Panc1 (cell line): ENCODE measurements around the gene KIRREL3. TPM values are rescaled to one million over a fixed set of nuclear protein-coding genes. Genes with fewer than 3 reads are reported as not detected.

Experiments used
- ATAC-seq: fragments of 200-7000 bp; cut with Tn5 transposase; 2 replicates; pipeline ENCODE4 v1.9.1; 2020; ENCODE audit warnings: mild to moderate bottlenecking, moderate library complexity
- BruUV-seq: library from RNA; stranded (reverse); fragments of 400-500 nt; replicated peaks from 2 replicates; lab custom pipeline; 2021; lab: Mats Ljungman, UMichigan
- CTCF ChIA-PET: fragments of 300-600 bp; sonication (Branson Sonifier 250); formaldehyde crosslinking; loops from one replicate; lab custom pipeline; 2022; ENCODE audit warnings: antibody characterized with exemption; lab: Charles Lee
- POLR2A ChIA-PET: fragments of 300-600 bp; sonication (Branson Sonifier 250); formaldehyde crosslinking; loops from one replicate; lab custom pipeline; 2022; ENCODE audit warnings: antibody characterized with exemption; lab: Charles Lee
- DNase-seq: peaks from one replicate; pipeline ENCODE4 v3.0.0-alpha.2; 2010; ENCODE audit warnings: low read depth, low spot score
- H3K27ac ChIP-seq: 2 replicates; pipeline ENCODE4 v1.5.1; 2011; ENCODE audit warnings: mild to moderate bottlenecking, low read length, inconsistent platforms
- H3K27me3 ChIP-seq: fragments of 200-500 bp; sonication (Bioruptor generic); 2 replicates; pipeline ENCODE4 v1.6.0; 2014; ENCODE audit warnings: low read length, inconsistent platforms; ENCODE audit not compliant: control insufficient read depth, insufficient read depth
- H3K36me3 ChIP-seq: fragments of 200-500 bp; sonication (Bioruptor generic); 2 replicates; pipeline ENCODE4 v1.5.1; 2014; ENCODE audit warnings: inconsistent platforms, mild to moderate bottlenecking, low read length, moderate library complexity; ENCODE audit not compliant: control insufficient read depth, insufficient read depth
- H3K4me1 ChIP-seq: 2 replicates; pipeline ENCODE4 v1.5.1; 2011; ENCODE audit warnings: inconsistent platforms, mild to moderate bottlenecking, low read length, moderate library complexity; ENCODE audit not compliant: control insufficient read depth, insufficient read depth
- H3K4me3 ChIP-seq, 2 experiments: 2 replicates each; pipeline ENCODE4 v1.5.1; 2011 to 2012; ENCODE audit warnings: low read depth in 2 of 2, low read length in 2 of 2, mild to moderate bottlenecking in 2 of 2, inconsistent platforms in 1 of 2, moderate library complexity in 1 of 2
- H3K9me3 ChIP-seq: fragments of 200-500 bp; sonication (Bioruptor generic); 2 replicates; pipeline ENCODE4 v1.5.1; 2014; ENCODE audit warnings: low read depth, mild to moderate bottlenecking, inconsistent platforms, low read length, moderate library complexity; ENCODE audit not compliant: control insufficient read depth, insufficient read depth
- POLR2AphosphoS5 ChIP-seq: IDR thresholded peaks from 2 replicates; pipeline ENCODE4 v1.6.1; 2012; ENCODE audit warnings: mild to moderate bottlenecking, low read depth, low read length, moderate library complexity
- SIN3A ChIP-seq: IDR thresholded peaks from 2 replicates; pipeline ENCODE4 v1.6.1; 2012; ENCODE audit warnings: low read depth, mild to moderate bottlenecking, low read length, moderate library complexity, borderline replicate concordance; ENCODE audit not compliant: insufficient read depth
- TCF7L2 ChIP-seq: IDR thresholded peaks from 2 replicates; pipeline ENCODE4 v1.6.1; 2011; ENCODE audit warnings: mild to moderate bottlenecking, low read depth, low read length, inconsistent platforms
- in situ Hi-C: cut with HindIII; loops from 2 replicates; pipeline ENCODE4 v1.10.0; 2016; ENCODE audit warnings: low sequenced_read_pairs, low pct_unique_long_range_greater_than_20kb
- intact Hi-C: fragments of 100-400 bp; cut with micrococcal nuclease; formaldehyde crosslinking; loops from one replicate; pipeline ENCODE4 v1.10.0; 2022; ENCODE audit not compliant: unreplicated experiment
- total RNA-seq: library from RNA; stranded (reverse); gene quantifications from one replicate; pipeline ENCODE4 v1.2.1, GENCODE V29; 2021; ENCODE audit not compliant: unreplicated experiment
- TF ChIP-seq, protein P1 (sequence below): fragments of 450-650 bp; IDR thresholded peaks from 2 replicates; pipeline ENCODE4 v1.5.1; 2017; ENCODE audit warnings: mild to moderate bottlenecking
- TF ChIP-seq, protein P2 (sequence below), 2 experiments: IDR thresholded peaks; 2 replicates each; pipeline ENCODE4 v1.6.1; 2011 to 2012; ENCODE audit warnings: low read depth in 2 of 2, control low read depth in 1 of 2, low read length in 1 of 2, mild to moderate bottlenecking in 1 of 2, moderate library complexity in 1 of 2; ENCODE audit not compliant: insufficient read depth in 1 of 2

KIRREL3 gene
- total RNA-seq, 1 experiment from 2014 or later: 0.36 TPM

DNA sequence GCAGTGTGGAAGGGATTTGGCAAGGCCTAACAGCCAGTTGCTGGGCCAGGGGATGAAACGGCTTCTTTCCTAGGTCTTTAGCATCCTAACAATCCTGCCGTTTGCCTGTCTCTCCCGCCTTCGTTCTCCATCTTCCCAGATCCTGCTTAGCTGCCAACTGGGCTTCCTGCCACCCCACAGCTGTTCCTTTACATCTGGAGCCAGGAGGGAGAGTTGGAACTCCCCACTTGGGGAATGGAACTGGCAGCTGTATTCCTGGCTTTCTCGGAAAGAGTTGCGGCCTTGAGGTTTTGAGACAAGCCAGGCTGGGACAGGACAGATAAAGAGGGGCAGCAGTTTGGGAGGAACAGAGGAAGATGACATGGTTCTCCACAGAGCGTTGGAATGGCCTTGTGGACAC, 585.4 kb downstream of the KIRREL3 start:
- H3K36me3 ChIP-seq: peaks cover 3% of the 10 kb centered on the region; the same call in 1 of the 2 replicates
- H3K27ac ChIP-seq: no peak overlapping the region
- TF ChIP-seq, protein P1, sequence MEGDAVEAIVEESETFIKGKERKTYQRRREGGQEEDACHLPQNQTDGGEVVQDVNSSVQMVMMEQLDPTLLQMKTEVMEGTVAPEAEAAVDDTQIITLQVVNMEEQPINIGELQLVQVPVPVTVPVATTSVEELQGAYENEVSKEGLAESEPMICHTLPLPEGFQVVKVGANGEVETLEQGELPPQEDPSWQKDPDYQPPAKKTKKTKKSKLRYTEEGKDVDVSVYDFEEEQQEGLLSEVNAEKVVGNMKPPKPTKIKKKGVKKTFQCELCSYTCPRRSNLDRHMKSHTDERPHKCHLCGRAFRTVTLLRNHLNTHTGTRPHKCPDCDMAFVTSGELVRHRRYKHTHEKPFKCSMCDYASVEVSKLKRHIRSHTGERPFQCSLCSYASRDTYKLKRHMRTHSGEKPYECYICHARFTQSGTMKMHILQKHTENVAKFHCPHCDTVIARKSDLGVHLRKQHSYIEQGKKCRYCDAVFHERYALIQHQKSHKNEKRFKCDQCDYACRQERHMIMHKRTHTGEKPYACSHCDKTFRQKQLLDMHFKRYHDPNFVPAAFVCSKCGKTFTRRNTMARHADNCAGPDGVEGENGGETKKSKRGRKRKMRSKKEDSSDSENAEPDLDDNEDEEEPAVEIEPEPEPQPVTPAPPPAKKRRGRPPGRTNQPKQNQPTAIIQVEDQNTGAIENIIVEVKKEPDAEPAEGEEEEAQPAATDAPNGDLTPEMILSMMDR: no peak
- TF ChIP-seq TCF7L2 (no peak), SIN3A (no peak), POLR2AphosphoS5 (no peak)
- TF ChIP-seq, protein P2, sequence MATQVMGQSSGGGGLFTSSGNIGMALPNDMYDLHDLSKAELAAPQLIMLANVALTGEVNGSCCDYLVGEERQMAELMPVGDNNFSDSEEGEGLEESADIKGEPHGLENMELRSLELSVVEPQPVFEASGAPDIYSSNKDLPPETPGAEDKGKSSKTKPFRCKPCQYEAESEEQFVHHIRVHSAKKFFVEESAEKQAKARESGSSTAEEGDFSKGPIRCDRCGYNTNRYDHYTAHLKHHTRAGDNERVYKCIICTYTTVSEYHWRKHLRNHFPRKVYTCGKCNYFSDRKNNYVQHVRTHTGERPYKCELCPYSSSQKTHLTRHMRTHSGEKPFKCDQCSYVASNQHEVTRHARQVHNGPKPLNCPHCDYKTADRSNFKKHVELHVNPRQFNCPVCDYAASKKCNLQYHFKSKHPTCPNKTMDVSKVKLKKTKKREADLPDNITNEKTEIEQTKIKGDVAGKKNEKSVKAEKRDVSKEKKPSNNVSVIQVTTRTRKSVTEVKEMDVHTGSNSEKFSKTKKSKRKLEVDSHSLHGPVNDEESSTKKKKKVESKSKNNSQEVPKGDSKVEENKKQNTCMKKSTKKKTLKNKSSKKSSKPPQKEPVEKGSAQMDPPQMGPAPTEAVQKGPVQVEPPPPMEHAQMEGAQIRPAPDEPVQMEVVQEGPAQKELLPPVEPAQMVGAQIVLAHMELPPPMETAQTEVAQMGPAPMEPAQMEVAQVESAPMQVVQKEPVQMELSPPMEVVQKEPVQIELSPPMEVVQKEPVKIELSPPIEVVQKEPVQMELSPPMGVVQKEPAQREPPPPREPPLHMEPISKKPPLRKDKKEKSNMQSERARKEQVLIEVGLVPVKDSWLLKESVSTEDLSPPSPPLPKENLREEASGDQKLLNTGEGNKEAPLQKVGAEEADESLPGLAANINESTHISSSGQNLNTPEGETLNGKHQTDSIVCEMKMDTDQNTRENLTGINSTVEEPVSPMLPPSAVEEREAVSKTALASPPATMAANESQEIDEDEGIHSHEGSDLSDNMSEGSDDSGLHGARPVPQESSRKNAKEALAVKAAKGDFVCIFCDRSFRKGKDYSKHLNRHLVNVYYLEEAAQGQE (IDR thresholded peaks at IDR 0.05; ENCODE audit: insufficient read depth in 1 of 2, low read depth in 2 of 2, low read length in 1 of 2): no peak
- no TSS peak for BruUV-seq
- ChIA-PET POLR2A (no interaction called here), CTCF (no interaction called here)
- H3K4me1 ChIP-seq: no peaks in the 10 kb centered on the region
- intact Hi-C loops (no loop called here), in situ Hi-C loops (no loop called here)
- no peak for DNase-seq
- no peak overlapping the region for H3K4me3 ChIP-seq
- no peaks in the 10 kb centered on the region for H3K27me3 ChIP-seq
- no peak for ATAC-seq
- no peaks in the 10 kb centered on the region for H3K9me3 ChIP-seq

DNA sequence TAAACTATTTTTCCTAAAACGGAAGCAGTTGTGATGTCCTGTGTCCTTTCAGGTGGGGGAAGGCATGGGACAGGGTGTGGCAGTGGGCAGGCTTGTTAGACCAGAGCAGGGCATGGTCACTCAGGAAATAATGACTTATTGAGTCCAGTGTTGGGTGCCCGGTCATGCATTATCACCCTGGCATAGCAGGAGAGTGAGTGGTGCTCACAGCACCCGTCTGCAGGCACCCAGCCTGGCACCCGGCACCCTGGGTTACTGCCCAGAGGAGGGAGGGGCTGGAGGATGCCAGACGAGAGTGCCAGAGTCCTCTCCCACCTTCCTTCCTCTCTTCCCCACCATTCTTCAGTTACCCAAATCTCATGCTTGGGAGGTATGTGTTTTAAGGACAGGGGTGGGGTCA, 586.0 kb downstream of the KIRREL3 start:
- BruUV-seq: no TSS peak
- no peaks in the 10 kb centered on the region for H3K9me3 ChIP-seq
- POLR2A ChIA-PET: no interaction called here
- CTCF ChIA-PET: no interaction called here
- H3K36me3 ChIP-seq: peaks cover 3% of the 10 kb centered on the region; the same call in 1 of the 2 replicates
- H3K4me3 ChIP-seq: no peak overlapping the region
- H3K4me1 ChIP-seq: no peaks in the 10 kb centered on the region
- no peaks in the 10 kb centered on the region for H3K27me3 ChIP-seq
- ATAC-seq: no peak
- no peak for DNase-seq
- in situ Hi-C loops: no loop called here
- no peak overlapping the region for H3K27ac ChIP-seq
- TF ChIP-seq POLR2AphosphoS5 (no peak), TCF7L2 (no peak), SIN3A (no peak)
- TF ChIP-seq, protein P2 (IDR thresholded peaks at IDR 0.05; ENCODE audit: insufficient read depth in 1 of 2, low read depth in 2 of 2, low read length in 1 of 2): no peak
- TF ChIP-seq, protein P1: no peak
- intact Hi-C loops: no loop called here
